GM12801 (cell line): ENCODE data around the gene SLC22A16.

Experiments
- CTCF ChIP-seq: IDR thresholded peaks from one replicate; pipeline ENCODE4 v1.5.1; 2011; ENCODE audit warnings: control low read depth; ENCODE audit not compliant: insufficient read length; ENCODE audit errors: extremely low read depth

Gene SLC22A16

GRCh38 chr6:110493253-110493800 is 16.9 kb upstream of the SLC22A16 start:
- TF ChIP-seq CTCF: no peak

GRCh38 chr6:110492584-110492983 is 16.2 kb upstream of the SLC22A16 start:
- TF ChIP-seq CTCF: no peak

- TF ChIP-seq CTCF: no peak
Observed at GRCh38 chr6:110491644-110492317, 15.4 kb upstream of the SLC22A16 start.

GRCh38 chr6:110491299-110491643 is 14.9 kb upstream of the SLC22A16 start:
- TF ChIP-seq CTCF: no peak

- TF ChIP-seq CTCF: no peak
Observed at GRCh38 chr6:110490110-110490509, 13.7 kb upstream of the SLC22A16 start.

GRCh38 chr6:110488606-110489190 is 12.3 kb upstream of the SLC22A16 start:
- no peak for TF ChIP-seq CTCF

- TF ChIP-seq CTCF: no peak
Observed at GRCh38 chr6:110486756-110487155, 10.3 kb upstream of the SLC22A16 start.
